GM19468 (cell line): ENCODE measurements around the gene SLC15A5.

Experiments
- ATAC-seq: cut with Tn5 transposase; IDR thresholded peaks from one replicate; pipeline ENCODE4 v1.9.1; 2021; ENCODE audit warnings: mild to moderate bottlenecking, moderate library complexity, moderate number of reproducible peaks; ENCODE audit not compliant: unreplicated experiment; ENCODE audit errors: extremely low read depth

Gene SLC15A5, protein sequence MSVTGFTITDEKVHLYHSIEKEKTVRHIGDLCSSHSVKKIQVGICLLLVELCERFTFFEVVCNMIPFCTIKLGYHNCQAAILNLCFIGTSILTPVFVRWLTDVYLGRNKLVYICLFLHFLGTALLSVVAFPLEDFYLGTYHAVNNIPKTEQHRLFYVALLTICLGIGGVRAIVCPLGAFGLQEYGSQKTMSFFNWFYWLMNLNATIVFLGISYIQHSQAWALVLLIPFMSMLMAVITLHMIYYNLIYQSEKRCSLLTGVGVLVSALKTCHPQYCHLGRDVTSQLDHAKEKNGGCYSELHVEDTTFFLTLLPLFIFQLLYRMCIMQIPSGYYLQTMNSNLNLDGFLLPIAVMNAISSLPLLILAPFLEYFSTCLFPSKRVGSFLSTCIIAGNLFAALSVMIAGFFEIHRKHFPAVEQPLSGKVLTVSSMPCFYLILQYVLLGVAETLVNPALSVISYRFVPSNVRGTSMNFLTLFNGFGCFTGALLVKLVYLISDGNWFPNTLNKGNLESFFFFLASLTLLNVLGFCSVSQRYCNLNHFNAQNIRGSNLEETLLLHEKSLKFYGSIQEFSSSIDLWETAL

DNA sequence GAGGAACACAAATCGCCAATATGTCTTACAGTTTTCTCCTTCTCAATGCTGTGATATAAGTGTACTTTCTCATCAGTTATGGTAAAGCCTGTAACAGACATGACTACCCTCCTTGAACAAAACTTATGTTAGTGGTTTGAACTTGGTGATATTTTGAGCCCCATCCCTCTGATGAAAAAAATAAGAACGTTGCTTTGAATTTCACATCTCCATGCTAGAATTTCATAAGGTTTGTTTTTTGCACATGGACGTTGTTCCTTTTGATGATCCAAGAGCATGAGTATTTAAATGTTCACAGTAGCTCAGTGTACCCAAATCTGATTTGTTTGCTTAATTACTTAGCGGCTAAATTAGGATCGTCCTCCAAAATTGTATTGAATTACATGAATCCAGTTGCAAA, at the start of gene SLC15A5:
Gene SLC15A5, minus strand, starts transcription at position 101 of the 400 bp plus-strand sequence. Its CDS starts 0 bp downstream, at position 101.
- no peak for ATAC-seq

- ATAC-seq: no peak
Observed at GRCh38 chr12:16325426-16325825, 47.9 kb upstream of the SLC15A5 start.

DNA sequence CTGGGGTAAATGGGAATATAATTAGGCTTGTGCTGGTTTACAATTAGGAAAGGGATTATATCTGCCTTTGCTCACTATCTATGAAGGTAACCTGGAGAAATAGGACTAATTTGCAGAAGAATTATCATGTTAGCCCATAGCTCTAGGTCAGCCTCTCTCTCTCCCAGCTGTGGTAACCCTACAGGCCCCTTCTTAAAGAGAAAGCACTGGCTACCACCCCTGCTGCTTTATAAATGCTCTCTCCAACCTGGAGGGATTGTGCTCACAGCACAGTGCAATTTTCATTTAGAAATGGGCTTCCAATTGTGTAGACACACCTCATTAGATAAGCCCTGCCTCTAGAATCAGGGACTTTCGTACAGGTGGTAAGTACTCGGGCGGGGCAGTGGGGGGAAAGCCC, 47.3 kb upstream of the SLC15A5 start:
- ATAC-seq: no peak

GRCh38 chr12:16324272-16324671, 46.8 kb upstream of the SLC15A5 start:
- ATAC-seq: no peak

GRCh38 chr12:16323638-16324037, 46.2 kb upstream of the SLC15A5 start:
- no peak for ATAC-seq

DNA sequence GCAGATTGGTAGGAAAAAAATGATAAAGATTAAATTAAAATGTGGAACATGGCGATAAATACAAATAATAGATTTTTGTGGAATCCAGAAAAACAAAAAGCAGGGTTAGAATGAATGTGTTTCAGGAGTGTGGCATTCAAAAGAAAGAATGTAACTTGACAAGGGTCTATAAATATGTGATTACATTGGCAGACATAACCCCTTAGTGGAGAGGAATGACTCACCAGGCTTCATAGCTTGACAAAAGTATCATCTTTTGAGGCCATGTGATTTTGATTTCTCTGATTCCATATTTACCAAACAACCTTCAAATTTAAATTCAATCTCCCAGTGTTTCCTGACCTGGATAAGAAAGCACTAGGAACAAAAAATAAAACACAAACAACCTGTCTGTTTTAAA, 45.5 kb upstream of the SLC15A5 start:
- ATAC-seq: no peak

GRCh38 chr12:16310934-16311333, 33.4 kb upstream of the SLC15A5 start:
- ATAC-seq: no peak

DNA sequence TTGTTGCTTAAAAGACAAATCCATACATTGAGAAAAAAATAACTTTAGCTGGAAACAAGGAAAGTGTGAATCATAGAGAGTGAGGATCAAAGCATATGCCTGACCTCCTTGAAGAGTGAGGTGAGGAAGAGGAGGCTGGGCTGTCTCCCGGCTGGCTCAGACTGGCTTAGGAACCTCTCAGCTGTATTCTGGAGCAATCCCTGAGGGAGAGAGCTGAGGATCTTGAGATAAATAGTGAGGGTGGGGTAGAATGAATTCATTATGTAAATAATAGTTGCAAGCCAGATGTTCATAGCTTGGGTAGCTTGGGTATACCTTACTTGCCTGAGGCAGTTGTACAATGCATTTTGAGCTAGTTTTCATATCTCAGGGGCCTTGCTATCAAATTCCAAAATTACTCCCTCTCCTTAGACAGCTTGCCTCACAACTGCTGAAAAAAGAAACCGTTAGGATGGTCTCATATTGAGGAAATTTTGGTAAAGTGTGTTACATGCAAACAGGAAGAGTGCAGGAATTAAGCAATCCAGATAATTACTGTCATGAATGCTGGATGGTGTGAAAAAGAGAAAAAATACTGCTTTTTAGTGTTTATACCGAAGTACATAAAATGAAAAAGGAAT, 30.5 kb upstream of the SLC15A5 start:
- no peak for ATAC-seq

- ATAC-seq: no peak
Observed at GRCh38 chr12:16303939-16304338, 26.5 kb upstream of the SLC15A5 start.

DNA sequence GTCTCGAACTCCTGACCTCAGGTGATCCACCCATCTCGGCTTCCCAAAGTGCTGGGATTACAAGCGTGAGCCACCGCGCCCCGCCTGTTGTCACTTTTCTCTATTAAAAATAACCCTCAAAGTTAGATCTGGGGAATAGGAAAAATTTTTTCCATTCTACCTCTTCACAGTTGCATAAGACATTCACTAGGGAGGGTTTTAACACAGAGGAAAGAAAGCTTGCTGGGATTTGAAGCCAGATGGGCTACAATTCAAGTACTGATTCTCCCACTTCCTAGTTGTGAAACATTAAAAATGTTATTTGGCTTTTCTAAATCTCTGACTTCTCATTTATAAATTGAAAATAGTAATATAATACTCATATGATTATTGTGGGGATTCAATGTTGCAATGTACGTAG, 23.3 kb upstream of the SLC15A5 start:
- ATAC-seq: no peak

DNA sequence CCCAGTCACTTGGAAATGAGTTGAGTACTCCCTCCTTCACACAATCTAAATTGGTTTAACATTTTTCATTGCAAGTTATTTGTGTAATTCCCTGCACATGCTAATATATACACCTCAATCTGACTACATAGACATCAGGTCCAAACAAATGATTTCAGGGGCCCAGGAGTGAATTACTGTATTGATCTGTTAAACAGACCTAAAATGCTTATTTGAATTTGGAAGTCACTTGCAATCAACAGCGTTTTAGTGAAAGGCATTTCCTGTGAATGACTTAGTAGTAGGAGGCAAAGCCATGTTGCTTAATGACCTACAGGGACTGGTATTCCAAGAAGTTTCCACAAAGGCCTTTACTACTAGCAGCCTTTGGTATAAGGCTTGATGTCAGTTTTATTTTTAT, 22.6 kb upstream of the SLC15A5 start:
- no peak for ATAC-seq

DNA sequence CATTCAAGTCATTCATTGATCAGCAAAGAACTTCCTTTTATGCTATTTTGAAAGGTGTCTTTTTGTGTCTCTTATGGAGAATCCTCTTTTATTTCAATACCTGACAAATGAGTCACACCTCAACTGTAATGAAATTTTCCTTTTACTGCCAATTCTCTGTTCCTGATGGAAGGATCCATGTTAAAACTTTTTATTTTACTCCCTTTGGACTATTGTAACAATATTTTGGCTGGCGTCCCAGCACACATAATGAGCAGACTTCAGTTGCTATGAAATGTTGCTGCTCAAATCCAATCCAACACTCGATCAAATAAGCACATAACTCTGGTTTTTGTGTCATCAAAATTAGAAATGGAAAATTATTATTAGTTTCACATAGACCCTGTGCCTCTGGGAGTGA, 21.9 kb upstream of the SLC15A5 start:
- ATAC-seq: no peak

DNA sequence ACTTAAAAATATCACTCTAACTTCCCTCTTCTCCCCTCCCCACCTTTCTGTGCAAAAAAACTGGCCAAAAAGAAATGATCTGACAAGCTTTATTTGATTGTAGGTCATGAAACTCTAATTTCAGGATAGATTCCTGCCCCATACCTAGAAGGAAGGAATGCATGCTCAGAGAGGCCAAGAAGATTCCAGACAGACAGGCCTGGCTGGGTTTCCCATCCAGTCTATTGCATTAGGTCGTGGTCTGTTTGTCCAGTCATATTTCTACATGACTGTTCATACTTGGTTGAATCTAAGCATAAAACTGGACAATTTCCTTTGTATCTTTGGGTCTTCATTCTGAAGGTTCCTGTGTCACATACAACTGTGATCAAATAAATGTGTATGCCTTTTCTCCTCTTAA, 20.0 kb upstream of the SLC15A5 start:
- no peak for ATAC-seq

DNA sequence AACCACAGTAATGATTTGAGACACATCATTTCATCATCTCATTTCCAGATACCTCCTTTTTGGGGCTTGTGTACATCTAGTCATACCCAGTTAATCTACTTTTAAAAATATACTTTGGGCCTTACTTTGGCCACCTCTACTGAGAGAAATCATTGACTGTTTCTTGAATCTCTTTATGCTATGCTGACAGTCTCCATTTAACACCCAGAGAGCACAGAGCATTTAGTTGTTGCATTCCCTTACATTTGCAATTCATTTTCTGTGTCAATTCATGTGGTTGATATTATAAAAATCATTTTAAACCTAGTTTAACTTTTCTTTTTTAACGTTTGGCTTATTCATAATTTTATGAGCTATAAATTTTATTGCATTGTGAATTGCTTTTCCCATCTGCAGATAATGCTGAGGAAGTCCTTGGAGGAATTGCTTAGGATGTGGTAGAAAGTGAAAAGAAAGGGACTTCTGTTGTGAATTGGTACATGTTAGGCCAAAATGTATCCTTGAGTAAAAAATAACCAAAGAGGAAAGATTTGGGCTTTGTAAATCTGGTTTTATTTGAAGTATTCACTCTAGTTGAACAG, 17.0 kb upstream of the SLC15A5 start:
- ATAC-seq: no peak

GRCh38 chr12:16291032-16291431, 13.5 kb upstream of the SLC15A5 start:
- ATAC-seq: no peak

DNA sequence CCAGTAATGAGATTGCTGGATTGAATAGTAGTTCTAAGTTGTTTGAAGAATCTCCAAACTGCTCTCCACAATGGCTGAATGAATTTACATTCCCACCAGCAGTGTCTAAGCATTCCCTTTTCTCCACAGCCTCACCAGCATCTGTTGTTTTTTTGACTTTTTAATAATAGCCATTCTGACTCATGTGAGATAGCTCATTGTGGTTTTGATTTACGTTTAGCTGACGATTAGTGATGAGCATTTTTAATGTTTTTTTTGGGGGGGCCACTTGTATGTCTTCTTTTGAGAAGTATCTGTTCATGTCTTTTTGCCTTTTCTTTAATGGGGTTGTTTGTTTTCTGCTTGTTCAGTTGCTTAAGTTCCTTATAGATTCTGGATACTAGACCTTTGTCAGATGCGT, 8.1 kb upstream of the SLC15A5 start:
- ATAC-seq: no peak

- ATAC-seq: no peak
Observed at GRCh38 chr12:16282978-16283377, 5.5 kb upstream of the SLC15A5 start.

DNA sequence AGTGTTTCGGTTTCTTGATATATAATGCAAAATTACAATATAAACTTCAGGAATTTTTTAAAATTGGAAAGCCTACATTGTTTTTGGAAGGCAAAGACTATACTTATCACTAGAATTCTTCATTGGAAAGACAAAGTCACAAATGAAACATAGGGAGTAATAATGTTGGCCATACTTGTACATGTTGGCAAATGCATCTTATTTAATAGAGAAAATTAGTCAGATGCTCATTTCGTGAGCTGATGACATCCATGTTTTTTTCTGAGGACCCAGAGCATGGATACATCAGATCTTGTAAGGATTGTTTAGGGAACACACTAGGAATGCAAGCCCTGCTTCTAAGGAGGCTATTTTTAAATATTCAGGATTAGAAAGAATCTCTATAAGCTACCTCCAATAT, 4.6 kb upstream of the SLC15A5 start:
- ATAC-seq: no peak

DNA sequence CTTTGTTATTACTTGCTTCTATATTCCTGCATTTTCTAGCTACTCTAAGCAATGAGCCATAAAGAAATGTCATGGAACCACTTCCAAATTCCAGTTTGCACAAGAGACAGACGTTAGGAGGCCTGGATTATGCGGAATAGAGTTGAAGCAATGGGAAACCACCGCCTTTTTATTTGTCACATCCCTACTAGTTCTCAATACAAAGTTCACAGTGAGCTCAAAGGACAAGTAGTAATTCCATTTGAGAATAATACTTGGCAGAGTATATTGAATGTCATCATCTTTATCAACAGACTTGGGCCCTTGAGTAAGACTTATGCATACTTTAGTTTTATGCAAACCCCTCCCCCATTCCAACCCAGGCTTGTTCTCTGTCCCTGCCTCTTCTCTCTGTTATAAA, 3.7 kb upstream of the SLC15A5 start:
- ATAC-seq: no peak

- ATAC-seq: no peak
Observed at GRCh38 chr12:16272222-16272621, 5.3 kb downstream of the SLC15A5 start.

DNA sequence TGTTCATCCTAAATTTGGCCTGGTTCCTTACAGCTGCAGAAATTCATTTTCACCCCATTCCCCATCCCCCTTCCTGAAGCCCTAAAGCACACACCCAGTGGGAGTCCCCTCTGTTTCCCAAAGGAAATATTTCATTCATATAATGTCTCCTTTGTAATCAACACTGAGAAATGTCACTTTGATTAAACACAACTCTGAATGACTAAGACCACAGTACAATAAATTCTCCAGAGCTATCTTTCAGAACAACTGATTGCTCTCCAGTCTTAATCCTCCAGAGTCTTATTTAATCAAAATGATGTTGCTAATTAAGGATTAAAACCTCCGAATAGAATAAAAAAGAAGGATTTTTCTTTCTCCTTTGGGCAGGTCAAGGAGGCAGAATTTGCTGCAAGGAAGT, 6.4 kb downstream of the SLC15A5 start:
- ATAC-seq: no peak
